ENCODE results near the gene PFDN1.

DNA sequence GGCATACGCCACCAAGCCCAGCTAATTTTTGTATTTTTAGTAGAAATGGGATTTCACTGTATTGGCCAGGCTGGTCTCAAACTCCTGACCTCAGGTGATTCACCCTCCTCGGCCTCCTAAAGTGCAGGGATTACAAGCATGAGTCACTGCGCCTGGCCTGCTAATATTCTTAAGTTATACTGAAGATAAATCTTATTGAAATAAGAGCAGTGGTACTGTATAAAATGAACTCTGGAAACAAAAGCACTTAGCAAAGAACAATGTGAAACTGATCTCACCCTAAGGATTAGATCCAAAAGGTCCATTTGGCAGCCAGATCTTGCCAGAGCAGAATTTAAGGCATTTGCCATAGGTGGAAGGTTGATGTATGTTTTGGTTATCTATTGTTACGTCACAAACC, 100.8 kb downstream of the PFDN1 start:
- TF ChIP-seq, protein P1, sequence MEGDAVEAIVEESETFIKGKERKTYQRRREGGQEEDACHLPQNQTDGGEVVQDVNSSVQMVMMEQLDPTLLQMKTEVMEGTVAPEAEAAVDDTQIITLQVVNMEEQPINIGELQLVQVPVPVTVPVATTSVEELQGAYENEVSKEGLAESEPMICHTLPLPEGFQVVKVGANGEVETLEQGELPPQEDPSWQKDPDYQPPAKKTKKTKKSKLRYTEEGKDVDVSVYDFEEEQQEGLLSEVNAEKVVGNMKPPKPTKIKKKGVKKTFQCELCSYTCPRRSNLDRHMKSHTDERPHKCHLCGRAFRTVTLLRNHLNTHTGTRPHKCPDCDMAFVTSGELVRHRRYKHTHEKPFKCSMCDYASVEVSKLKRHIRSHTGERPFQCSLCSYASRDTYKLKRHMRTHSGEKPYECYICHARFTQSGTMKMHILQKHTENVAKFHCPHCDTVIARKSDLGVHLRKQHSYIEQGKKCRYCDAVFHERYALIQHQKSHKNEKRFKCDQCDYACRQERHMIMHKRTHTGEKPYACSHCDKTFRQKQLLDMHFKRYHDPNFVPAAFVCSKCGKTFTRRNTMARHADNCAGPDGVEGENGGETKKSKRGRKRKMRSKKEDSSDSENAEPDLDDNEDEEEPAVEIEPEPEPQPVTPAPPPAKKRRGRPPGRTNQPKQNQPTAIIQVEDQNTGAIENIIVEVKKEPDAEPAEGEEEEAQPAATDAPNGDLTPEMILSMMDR (IDR thresholded peaks at IDR 0.05 in 2 of 3, conservative IDR thresholded peaks at IDR 0.05 in 1 of 3; ENCODE audit: control insufficient read depth in 2 of 3, extremely low read depth in 1 of 3, insufficient read depth in 1 of 3, low read depth in 3 of 3, low read length in 3 of 3), result no peak
- TF ChIP-seq POLR2A (IDR thresholded peaks at IDR 0.05; ENCODE audit: low read depth, low read length) (no peak), BMI1 (IDR thresholded peaks at IDR 0.05; ENCODE audit: borderline replicate concordance) (no peak), ZNF384 (IDR thresholded peaks at IDR 0.05; ENCODE audit: borderline replicate concordance, low read depth, low read length) (no peak), SIN3A (IDR thresholded peaks at IDR 0.05; ENCODE audit: low read depth, low read length) (no peak), NR2C2 (IDR thresholded peaks at IDR 0.05; ENCODE audit: borderline replicate concordance, control insufficient read depth, insufficient read length, low read depth) (no peak), NRF1 (conservative IDR thresholded peaks at IDR 0.05; ENCODE audit: low read depth, low read length) (no peak), CHD1 (IDR thresholded peaks at IDR 0.05; ENCODE audit: low read depth, low read length) (no peak), CHD2 (IDR thresholded peaks at IDR 0.05; ENCODE audit: borderline replicate concordance, low read depth, low read length) (no peak), RCOR1 (conservative IDR thresholded peaks at IDR 0.05; ENCODE audit: low read depth, low read length) (no peak), ZNF274 (IDR thresholded peaks at IDR 0.05; ENCODE audit: insufficient read depth, insufficient read length) (no peak), EZH2 (IDR thresholded peaks at IDR 0.05; ENCODE audit: borderline replicate concordance, control insufficient read depth, low read depth, low read length) (no peak), DPF2 (IDR thresholded peaks at IDR 0.05) (no peak)
- TF ChIP-seq, protein P2, sequence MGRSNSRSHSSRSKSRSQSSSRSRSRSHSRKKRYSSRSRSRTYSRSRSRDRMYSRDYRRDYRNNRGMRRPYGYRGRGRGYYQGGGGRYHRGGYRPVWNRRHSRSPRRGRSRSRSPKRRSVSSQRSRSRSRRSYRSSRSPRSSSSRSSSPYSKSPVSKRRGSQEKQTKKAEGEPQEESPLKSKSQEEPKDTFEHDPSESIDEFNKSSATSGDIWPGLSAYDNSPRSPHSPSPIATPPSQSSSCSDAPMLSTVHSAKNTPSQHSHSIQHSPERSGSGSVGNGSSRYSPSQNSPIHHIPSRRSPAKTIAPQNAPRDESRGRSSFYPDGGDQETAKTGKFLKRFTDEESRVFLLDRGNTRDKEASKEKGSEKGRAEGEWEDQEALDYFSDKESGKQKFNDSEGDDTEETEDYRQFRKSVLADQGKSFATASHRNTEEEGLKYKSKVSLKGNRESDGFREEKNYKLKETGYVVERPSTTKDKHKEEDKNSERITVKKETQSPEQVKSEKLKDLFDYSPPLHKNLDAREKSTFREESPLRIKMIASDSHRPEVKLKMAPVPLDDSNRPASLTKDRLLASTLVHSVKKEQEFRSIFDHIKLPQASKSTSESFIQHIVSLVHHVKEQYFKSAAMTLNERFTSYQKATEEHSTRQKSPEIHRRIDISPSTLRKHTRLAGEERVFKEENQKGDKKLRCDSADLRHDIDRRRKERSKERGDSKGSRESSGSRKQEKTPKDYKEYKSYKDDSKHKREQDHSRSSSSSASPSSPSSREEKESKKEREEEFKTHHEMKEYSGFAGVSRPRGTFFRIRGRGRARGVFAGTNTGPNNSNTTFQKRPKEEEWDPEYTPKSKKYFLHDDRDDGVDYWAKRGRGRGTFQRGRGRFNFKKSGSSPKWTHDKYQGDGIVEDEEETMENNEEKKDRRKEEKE (IDR thresholded peaks at IDR 0.05), result no peak
